Body of pancreas (tissue), 4 donors: ENCODE measurements around the gene PPP6R2.

Experiments used
- CTCF ChIP-seq, 7 experiments: fragments of 450-650 bp in 4 of 7; fragments of 200-600 bp in 3 of 7; sonication (generic) in 3 of 7; IDR thresholded peaks; one replicate each; pipeline ENCODE4 v1.5.1; 2016 to 2019; ENCODE audit warnings: antibody characterized with exemption in 7 of 7
- POLR2A ChIP-seq, 3 donors: fragments of 450-650 bp; IDR thresholded peaks; one replicate each; pipeline ENCODE4 v1.6.1; 2016; ENCODE audit warnings: antibody characterized with exemption in 3 of 3, mild to moderate bottlenecking in 2 of 3

GRCh38 chr22:50438305-50439275, 95.5 kb downstream of the PPP6R2 start:
- TF ChIP-seq CTCF (IDR thresholded peaks at IDR 0.05): no peak
- no peak for TF ChIP-seq POLR2A (IDR thresholded peaks at IDR 0.05)
